DMS114 treated with DMSO at 0.1 percent for 48 hours (cell line): ENCODE results near the gene OTOG.

ENCODE experiments used
- DNase-seq: peaks from one replicate; lab custom pipeline; 2025; ENCODE audit not compliant: unreplicated experiment; lab: John Stamatoyannopoulos, UW

The OTOG gene

DNA sequence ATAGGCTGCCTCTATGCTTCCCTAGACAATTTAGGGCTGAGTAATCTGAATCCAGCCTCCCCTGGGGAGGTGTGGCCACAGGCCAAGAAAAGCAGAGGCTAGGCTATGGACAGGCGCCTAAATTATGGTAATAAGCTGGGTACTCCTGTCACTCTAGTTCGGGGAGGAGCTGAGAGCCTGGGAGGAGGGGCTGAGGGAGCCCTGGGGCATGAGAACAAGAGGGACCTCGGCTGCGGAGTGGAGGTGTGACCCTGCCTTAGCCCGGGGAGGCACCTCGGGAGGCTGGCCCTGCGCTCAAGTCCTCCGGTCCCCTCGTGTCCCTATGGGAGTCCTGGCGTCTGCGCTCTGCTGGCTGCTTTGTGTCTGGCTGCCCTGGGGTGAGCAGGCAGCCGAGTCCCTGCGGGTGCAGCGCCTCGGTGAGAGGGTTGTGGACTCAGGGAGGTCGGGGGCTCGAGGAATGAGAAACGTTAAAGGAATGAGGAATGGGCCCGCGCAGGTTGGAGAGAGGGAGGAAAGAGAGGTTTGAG lies at the start of gene OTOG:
OTOG (plus strand) TSS at position 209 of the 527 bp plus-strand sequence; CDS start at position 323, 114 bp downstream.
- no peak for DNase-seq

DNA sequence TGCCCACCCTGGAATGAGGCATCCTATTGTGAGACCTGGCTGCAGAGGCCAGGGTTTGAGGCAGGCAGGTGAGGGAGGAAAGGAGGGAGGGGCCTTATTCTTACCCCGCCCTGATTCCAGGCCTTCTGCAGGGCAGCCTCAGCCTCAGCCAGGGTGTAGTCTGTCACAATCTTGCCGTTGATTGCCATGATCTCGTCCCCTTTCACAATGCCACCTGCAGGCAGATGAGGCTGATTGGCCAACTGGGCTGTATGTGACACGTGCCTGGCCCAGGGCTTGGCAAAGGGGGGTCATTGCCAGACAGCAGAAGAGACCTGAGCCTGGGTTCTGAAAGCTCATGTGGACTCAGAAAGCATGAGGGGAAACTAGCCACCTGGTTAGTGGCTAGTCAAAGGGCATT lies 49.0 kb upstream of the OTOG start:
- DNase-seq, result no peak

- no peak for DNase-seq
Observed at GRCh38 chr11:17498475-17498874, 48.6 kb upstream of the OTOG start.

DNA sequence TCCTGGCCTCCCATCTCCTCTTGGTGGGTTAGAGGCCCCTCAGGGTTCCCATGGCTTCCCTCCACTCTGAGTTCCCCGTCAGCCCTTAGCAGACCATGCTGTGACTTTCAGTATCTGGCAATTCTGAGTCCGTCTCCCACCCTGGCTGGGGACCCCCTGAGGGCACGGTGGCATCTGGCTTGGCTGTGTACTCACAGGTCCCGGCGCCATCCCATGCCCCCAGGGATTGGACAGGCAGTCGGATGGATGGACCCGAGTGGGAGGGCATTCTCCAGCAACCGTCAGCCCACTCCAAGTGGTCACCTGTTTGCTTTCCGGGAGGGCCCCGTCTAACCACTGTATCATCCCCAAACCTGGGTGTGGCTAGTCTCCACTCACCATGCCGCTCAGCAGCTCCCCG lies 46.4 kb upstream of the OTOG start:
- no peak for DNase-seq

GRCh38 chr11:17502630-17503029 lies 44.4 kb upstream of the OTOG start:
- no peak for DNase-seq

GRCh38 chr11:17504330-17505107 lies 42.5 kb upstream of the OTOG start:
- DNase-seq, result peak; percentile 32

DNA sequence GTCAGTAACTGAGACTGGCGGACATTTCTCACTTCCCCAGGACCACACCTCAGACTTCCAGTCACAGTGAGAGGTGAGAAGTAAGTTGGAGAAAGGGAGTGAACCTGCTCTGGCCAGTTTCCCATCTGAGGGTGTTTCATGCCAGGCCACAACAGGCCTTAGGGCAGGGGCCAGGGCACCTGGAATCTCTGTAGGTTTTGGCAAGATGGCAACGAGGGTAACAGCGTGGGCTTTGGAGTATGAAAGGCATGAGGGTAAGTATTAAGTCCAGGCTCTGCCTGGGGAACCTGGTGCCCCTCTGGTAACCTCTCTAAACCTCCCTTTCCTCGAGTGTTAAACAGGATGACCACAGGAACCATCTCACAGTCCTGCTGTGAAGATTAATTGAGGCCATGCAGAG lies 41.9 kb upstream of the OTOG start:
- DNase-seq, result no peak

DNA sequence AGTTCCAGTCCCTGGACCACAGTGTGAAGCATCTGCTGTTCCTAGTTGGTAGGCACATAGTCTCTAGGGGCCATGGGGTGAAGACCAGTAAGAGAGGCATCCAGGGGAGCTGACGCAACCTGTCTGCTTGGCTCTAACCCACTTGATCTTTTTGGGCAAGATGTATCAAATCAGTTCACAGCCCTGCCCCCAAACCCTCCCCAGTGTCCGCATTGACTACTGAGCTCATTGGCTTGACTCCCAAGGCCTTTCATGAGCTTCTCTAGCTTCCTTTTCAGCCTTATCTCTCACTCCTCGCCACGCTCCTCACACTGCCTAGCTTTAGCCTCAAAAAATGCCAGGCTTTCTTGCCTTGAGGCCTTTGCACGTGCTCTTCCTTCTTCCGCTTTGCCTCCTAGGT lies 40.7 kb upstream of the OTOG start:
- no peak for DNase-seq

DNA sequence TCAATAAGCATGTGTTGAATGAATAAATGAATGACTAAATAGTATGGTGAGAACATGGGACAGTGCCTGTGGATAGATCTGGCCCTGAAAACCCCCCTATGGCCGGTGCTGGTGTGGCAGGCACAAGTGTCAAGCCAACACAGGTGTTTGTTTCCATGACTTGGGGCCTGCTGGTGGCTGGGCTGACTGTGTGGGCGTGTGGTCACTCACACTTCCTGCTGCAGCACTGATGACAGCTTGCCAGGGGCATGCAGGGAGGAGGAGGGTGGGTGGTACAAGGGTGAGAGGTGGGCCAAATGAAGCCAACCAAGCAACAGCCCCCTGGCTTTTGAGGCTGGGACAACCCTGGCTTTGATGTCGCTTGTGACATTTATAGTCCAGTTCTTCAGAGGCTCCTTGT lies 40.1 kb upstream of the OTOG start:
- DNase-seq, result no peak

DNA sequence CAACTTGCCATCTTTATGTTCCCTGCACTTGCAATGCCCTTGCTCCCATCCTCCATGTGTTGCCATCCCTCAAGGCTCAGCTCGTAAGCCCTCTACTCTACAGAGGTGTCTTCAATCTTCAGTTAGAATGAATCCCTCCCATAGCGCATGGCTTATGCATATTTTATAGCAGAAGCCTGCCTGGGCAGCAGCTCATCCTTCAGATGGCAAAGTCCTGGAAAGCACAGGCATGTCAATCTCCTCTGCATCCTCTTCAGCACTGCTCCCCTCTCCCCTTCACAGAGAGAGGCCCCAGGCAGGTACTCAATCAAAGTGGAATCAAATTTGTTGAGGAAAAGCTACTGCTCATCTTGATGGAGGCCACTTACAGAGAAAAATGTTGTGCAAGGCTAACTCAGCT lies 39.3 kb upstream of the OTOG start:
- DNase-seq, result no peak

- DNase-seq, result no peak
Observed at GRCh38 chr11:17508306-17508705, 38.8 kb upstream of the OTOG start.

DNA sequence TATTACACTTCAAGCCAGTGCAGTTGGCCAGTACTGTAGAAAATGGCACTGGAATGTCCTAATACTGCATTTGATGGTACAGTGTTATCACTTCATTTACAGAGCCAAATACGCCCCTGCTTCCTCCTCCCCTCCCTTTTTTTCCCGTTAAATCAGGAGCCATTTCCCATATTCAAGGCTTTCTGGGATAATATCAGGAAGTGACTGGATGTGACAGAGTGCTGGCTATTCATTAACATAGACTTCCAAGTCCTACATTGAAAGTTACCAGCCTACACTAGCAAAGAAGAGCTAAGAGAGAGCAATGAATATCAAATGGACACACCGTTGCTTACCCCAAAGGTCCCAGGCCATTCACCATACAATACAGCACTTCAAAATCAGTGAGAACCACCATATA lies 38.3 kb upstream of the OTOG start:
- no peak for DNase-seq

GRCh38 chr11:17510507-17511206 lies 36.4 kb upstream of the OTOG start:
- no peak for DNase-seq

- no peak for DNase-seq
Observed at GRCh38 chr11:17511571-17511970, 35.5 kb upstream of the OTOG start.

DNA sequence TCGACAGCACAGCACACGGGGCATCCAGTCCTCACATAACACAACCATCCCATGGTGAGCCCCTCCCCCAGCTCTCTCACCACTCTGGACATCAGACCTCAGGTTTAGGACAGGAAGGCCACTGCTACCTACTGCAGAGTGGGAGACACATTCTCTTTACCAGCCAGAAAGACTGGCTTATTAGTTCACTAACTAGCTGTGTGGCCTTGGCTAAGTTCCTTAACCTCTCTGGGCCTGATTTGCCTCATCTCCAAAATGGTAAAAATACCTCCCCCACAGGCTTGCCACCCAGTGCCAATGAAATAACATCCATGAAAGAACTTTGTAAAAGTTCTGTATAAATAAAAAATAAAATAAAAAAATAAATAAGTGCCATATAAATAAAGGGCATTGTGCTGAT lies 35.0 kb upstream of the OTOG start:
- no peak for DNase-seq

- no peak for DNase-seq
Observed at GRCh38 chr11:17513853-17514252, 33.2 kb upstream of the OTOG start.

GRCh38 chr11:17514476-17514875 lies 32.6 kb upstream of the OTOG start:
- DNase-seq, result no peak

DNA sequence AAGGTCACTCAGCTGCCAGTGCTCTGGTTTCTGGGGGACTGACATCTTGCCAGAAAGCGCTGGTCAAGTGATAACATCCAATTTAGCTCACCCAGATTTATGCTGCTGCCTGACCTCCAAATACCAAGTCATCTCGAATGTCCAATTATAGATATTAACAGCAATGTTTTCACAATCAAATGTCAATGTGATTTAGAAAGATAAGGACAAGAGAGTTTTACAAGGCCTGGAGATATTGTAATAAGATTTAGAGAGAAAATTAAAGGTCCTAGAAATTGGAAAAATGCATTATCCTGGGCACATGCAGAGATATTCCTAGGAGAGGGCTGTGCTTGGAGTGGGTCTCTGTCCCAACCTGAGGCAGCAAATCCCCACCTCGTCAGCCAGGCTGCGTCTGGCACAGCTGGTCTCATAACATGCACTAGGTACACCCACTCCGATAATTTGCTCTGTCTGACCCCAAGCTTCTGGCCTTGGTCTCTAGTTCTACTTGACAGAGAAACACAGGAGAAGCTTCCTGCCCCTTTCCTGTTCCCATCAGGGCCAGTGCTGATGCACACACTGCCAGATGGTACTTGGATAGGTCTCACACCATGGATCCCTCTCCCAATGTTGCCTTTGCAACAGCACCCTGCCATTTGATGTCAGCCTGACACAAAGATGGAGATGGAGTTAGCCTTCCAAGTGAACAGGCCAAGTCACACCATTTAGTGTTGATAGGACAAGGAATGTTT lies 31.4 kb upstream of the OTOG start:
- no peak for DNase-seq

DNA sequence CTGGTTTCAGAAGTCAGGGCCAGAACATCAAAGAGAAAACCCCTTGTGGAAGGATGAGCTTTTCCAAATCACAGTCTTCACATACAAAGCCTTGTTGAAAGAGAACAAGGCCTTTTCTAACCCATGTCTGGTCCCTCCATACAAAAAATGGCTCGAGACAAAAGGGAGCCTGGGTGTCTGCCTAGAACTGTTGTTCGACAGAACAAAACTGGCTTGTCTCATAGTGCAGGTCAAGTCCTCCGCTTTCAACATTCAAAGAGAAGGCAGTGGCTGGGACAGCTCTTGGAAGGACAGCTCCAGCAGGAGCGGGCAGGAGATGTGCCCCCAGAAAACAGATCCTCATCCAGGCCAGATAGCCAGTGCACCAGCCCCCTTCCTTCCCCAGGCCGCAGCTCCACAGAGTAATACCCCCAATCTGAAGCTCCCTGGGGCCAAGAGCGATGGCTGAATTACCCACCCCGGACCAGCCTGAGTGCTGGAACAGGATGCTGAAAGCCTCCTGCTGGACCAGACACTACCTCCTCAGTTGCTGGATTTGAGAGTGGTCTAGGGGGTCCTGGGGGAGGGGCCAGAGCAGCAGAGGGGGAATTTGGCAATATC lies 30.4 kb upstream of the OTOG start:
- no peak for DNase-seq

- no peak for DNase-seq
Observed at GRCh38 chr11:17517186-17517585, 29.9 kb upstream of the OTOG start.

DNA sequence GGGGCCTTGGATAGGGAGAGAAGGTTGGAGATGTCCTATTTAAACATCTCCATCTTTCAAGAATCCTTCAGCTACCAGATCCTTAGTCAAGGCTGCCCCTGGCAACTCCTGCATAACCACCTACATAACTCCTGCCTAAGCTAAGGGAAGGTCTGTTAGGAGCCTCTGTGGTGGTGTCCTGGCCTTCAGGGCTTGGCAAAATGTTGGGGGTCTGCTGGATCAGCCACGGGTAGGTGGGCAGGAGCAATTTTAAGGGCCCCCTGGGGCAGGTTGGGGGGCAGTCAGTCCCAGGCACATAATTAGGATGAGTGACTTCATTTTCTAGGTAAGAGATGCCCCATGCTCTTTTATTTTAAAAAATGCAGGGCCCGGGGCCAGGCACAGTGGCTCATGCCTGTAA lies 28.7 kb upstream of the OTOG start:
- DNase-seq, result no peak
